ENCODE measurements around the gene GALNT6.

The GALNT6 gene

GRCh38 chr12:51403681-51404136, 12.5 kb upstream of the GALNT6 start:
- DNase-seq: no peak

DNA sequence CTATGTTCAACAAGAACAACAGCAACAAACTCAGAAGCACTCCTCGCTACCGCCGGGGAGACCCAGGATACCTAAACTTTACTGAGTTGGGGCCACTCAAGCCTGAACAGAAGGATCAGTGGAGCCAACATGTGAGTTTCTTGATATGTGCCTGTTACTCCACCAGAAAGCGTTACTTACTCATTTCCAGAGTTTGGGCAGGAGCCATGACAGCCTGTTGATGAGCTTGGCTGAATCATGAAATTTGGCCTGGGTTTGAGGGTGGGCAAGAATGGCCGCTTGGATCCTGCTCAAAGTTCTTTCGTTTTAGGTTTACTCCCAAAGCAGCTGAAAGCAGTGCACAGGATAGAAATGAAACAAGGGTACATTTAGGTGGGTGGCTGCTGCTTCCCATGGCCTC, 12.0 kb upstream of the GALNT6 start:
- no peak for DNase-seq

DNA sequence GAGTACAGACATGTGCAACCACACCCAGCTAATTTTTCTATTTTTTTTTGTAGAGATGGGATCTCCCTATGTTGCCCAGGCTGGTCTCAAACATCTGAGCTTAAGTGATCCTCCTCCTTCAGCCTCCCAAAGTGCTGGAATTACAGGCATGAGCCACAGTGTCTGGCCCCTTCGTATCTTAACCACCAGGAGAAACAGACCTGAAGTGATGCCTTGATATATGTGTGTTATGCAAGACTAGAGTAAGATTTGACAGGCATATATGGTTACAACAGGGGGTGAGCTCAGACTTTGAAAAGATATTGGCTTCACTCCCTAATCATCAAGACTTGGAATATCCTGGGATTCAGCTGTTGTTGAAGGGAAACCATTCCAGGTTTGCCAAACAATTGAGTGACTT, 10.7 kb upstream of the GALNT6 start:
- DNase-seq: no peak

DNA sequence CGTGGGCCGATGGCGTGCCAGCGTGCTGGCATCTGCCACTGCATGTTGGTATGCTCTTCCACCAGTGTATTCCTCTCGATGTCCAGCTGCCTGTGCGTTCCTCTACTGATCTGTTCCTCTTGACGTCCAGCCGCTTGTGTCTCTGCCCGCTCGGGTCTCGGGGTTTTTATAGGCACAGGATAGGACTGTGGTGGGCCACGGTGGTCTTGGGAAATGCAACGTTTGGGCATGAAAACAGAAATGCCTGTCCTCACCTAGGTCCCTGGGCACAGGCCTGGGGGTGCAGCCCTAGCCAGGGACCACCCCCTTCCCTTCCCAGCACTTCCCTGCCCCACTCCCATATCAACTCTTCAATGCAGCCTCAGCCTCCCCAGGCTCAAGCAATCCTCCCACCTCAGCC, 10.3 kb upstream of the GALNT6 start:
- DNase-seq: no peak

GRCh38 chr12:51401020-51401419, 9.8 kb upstream of the GALNT6 start:
- DNase-seq: no peak

- DNase-seq: no peak
Measured at GRCh38 chr12:51399891-51400290, 8.7 kb upstream of the GALNT6 start.

GRCh38 chr12:51397670-51398069, 6.5 kb upstream of the GALNT6 start:
- no peak for DNase-seq

DNA sequence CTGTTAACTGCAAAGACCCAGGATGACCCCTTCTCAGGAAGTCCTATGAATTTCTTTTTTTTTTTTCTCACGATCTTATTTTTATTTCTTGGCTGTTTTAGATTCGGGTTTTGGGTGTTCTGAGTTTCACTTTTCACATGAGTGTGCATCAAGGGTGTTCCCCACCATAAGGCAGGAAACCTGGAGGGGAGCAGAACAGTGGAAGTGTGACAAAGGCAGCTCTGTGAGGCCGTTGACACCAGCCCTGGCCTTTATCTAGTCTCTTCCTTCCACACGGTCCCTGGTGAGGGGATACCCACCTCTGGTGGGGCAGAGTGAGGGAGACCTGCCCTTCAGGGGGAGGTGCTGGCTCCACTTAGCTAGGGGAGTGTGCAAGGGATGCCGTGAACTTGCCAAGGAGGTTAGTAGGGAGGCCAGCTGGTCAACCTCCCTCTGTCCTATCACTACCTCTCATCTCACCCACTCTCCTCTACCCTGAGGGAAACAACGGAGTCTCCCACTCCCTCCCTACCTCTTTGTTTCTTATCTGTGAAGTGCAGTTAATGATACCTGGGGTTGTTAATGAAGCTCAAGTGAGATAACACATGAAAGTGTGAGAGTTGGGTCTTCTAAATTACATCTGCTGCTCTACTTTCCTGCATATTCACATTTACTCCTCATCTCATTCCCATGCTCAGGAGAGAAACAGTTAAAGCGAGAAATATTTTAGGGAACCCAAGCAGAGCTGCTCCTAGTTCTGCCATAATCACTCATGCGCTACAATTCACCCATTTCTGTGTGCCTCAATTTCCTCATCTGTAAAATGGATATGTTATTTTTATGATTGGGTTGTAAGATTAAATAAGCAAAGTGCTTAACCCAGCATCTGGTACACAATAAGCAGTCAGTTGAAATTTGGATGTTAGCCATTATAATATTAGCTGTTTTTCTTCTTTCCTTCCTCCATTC, 4.4 kb upstream of the GALNT6 start:
- no peak for DNase-seq

- no peak for DNase-seq
Measured at GRCh38 chr12:51393676-51394545, 2.7 kb upstream of the GALNT6 start.

- DNase-seq: peak; percentile 35
Measured at GRCh38 chr12:51392556-51393237, 1.5 kb upstream of the GALNT6 start.

DNA sequence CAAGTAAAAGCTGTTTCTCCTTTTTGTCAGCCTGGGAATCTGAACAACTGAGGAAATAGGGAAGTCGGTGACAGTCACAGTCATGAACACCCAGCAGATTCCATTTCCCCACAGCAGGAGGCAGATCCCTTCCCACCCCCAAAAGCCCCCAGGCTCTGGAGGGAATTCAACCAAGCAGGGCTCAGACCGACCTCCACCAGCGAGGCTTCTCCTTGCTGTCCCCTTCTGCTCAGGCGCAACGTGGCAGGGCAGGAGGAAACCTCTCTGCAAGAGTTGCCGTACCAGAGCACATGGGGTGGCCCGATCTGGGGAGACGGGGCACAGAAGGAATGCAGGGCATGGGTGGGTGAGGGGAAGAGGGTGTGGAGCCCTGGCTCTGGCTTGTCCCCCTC, 319 bp downstream of the GALNT6 start:
- DNase-seq: no peak

GRCh38 chr12:51390457-51390856, 749 bp downstream of the GALNT6 start:
- no peak for DNase-seq

DNA sequence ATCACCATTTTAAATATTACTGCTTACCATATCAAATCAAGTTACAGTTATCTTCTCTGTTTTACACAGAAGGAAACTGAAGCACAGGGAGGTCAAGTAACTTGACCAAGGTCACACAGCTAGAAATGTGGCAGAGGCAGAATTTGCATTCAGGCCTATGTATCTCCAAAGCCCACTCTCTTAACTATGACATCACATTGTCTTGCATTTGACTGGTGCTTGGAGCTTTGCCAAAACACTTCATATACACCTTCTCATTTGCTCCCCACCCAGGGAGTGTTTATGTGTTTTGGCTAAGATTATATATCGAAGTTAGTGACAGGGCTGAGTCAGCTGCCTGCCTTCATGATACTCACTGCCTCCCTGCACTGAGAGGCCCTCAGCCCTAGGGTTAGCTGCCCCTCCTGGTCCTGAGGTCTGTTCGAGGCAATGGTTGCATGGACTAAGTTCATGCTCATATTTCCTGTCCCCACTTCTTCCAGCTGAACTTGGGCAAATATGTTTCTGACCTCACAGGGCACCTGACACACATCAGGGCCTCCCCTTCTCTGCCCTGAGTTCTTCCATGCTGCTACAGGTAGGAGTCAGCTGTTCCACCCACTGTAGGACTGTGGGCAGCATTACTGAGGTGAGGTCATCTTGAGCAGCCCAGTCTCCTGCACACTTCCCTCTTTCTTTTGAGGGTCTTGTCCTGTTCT, 1.8 kb downstream of the GALNT6 start:
- no peak for DNase-seq

DNA sequence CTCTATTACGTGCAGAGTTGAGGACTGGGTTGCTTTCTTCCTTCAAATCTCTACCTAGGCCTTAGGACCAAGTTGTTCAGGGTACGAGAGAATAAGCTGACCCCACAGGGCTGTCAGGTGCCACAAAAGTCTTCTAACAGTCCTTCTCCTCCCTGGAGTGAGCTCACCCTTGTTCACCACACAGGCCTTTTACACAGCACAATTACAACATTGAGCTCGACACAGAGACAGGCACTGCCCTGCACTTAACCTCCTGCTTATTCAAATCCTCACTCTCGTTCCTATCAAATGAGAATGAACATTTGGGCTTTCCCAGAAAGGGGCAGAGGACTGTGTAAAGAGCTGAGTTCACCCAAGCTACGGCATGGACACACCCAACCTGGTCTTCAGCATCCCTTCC, 2.4 kb downstream of the GALNT6 start:
- DNase-seq: no peak

- no peak for DNase-seq
Measured at GRCh38 chr12:51388069-51388799, 3.0 kb downstream of the GALNT6 start.

DNA sequence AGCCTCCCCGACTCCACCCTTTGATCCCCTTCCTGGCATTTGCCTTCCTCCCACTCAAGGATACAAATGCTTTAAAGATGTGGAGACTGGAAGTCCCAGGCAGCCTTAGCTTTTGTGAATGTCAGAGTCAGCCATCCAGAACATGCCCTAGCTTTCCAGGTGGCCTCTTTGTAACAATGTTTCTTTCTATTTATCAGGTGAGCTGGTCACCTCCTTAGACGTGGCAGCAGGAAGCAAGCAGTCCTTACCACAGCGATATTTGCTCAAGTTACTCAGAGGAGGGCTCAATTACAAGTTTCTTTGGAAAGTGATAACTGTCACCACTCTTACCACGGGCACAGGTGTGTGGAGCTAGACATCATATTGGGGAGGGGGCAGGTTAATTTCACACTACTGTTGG, 4.9 kb downstream of the GALNT6 start:
- DNase-seq: peak; percentile 59

GRCh38 chr12:51383269-51383905, 7.8 kb downstream of the GALNT6 start:
- DNase-seq: peak; percentile 65

DNA sequence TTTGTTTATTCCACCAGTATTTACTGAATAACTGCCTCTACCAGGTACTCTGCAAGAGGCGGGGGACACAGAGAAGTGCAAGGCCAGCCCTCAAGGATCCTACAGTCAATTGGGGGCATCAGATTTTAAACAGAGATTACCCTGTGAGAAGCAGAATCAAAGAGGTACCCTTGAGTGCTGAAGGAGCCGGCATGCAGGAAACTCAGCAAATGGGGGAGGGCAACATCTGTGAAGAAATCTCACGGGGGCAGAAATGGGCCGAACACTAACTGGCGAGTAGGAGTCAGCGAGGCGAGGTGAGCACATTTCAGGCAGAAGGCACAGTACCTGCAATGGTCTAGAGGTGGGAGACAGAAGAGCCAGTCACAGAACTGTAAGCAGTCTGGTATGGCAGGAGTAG, 9.0 kb downstream of the GALNT6 start:
- DNase-seq: no peak

DNA sequence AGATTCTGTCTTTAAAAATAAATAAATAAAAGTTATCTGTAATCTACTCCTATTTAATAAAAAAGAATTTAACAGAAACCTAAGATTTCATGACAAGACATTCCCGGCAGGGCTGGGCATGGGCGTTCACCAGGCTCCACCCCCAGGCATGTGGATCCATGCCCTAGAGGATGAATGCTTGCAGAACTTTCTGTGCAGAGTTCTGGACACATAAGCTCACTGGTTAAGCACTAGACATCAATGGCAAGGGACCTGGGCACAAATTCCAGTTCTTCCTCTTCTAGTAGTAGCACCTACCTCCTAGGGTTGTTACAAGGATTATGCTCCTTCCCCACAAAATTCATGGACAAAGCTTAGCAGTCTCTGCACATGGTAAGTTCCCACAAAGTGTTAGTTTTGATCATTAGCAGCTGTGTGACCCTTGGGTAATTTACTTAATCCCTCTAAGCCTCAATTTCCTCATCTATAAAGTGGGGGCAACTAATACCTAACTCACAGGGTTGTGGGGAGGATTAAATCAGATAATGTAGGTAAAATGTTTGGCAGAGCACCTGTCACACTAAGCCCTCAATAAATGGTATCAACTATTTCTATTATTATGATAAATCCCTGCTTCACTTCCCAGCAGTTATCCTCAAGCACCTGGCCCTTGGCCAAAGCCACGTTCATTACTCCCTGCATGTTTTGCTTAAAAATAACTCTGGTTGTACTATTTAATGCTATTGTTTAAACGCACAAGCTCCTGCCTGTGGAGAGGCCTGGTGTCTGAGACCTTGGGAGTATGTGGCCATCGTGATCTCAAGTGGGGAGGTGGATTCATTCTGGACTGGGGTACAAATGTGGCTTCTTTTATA, 9.8 kb downstream of the GALNT6 start:
- DNase-seq: peak; percentile 11

- no peak for DNase-seq
Measured at GRCh38 chr12:51379571-51379970, 11.6 kb downstream of the GALNT6 start.

Measured in NCI-H510A treated with DMSO at 0.1 percent for 48 hours (cell line).